Right ventricle myocardium superior (tissue), 1 donor: ENCODE measurements around the gene SLC17A1. TPM values are rescaled to one million over a fixed set of nuclear protein-coding genes. Genes with fewer than 3 reads are reported as not detected.

Source experiments
- ATAC-seq: fragments of 200-7000 bp; cut with Tn5 transposase; one replicate; pipeline ENCODE4 v1.9.1; 2020; ENCODE audit warnings: mild to moderate bottlenecking; ENCODE audit not compliant: poor library complexity
- DNase-seq: peaks from one replicate; pipeline ENCODE4 v3.0.0-alpha.2; 2020
- intact Hi-C: fragments of 100-400 bp; cut with DNase I; formaldehyde crosslinking; loops from one replicate; pipeline ENCODE4 v1.11.2; 2022
- total RNA-seq: library from RNA; stranded (reverse); fragmentation: NEBNext Ultra II Directional; extraction: Animal tissue kit (Norgen Biotek cat#: 25700); gene quantifications from one replicate; pipeline ENCODE4 v1.2.1, GENCODE V29; 2021
- donor health status: DM: no; HTN: yes; CAD: no; lungs with severe emphysema.

Gene SLC17A1
- total RNA-seq, 1 donor from 2014 or later: not detected

GRCh38 chr6:25835442-25836283 lies 3.8 kb upstream of the SLC17A1 start:
- intact Hi-C loops: no loop called here
- no peak for DNase-seq

GRCh38 chr6:25834950-25835349 lies 3.1 kb upstream of the SLC17A1 start:
- no peak for DNase-seq
- ATAC-seq: no peak
- intact Hi-C loops: no loop called here

More at GRCh38 chr6:25835442-25836283, 3.8 kb upstream of the SLC17A1 start:
- no peak for ATAC-seq

GRCh38 chr6:25833136-25833535 lies 1.3 kb upstream of the SLC17A1 start:
- DNase-seq: no peak
- ATAC-seq: no peak
- intact Hi-C loops: no loop called here

GRCh38 chr6:25832670-25833069 lies 818 bp upstream of the SLC17A1 start:
- DNase-seq (no peak), ATAC-seq (no peak)
- intact Hi-C loops: no loop called here

GRCh38 chr6:25832307-25832662 lies 433 bp upstream of the SLC17A1 start:
- DNase-seq (no peak), ATAC-seq (no peak)
- intact Hi-C loops: no loop called here

- DNase-seq (no peak), ATAC-seq (no peak)
- intact Hi-C loops: no loop called here
Measured at GRCh38 chr6:25830458-25830857, 1.4 kb downstream of the SLC17A1 start.

- intact Hi-C loops: no loop called here
- no peak for DNase-seq
- no peak for ATAC-seq
Measured at GRCh38 chr6:25829375-25829774, 2.5 kb downstream of the SLC17A1 start.

- DNase-seq (no peak), ATAC-seq (no peak)
- intact Hi-C loops: no loop called here
Measured at GRCh38 chr6:25821341-25821740, 10.5 kb downstream of the SLC17A1 start.

GRCh38 chr6:25816252-25816651 lies 15.6 kb downstream of the SLC17A1 start:
- intact Hi-C loops: no loop called here
- DNase-seq (no peak), ATAC-seq (no peak)

GRCh38 chr6:25815194-25815593 lies 16.7 kb downstream of the SLC17A1 start:
- ATAC-seq (no peak), DNase-seq (no peak)
- intact Hi-C loops: no loop called here

- no peak for DNase-seq
Measured at GRCh38 chr6:25804804-25805203, 27.0 kb downstream of the SLC17A1 start.

GRCh38 chr6:25801436-25801835 lies 30.4 kb downstream of the SLC17A1 start:
- DNase-seq (no peak), ATAC-seq (no peak)
- intact Hi-C loops: no loop called here

More at GRCh38 chr6:25804804-25805203, 27.0 kb downstream of the SLC17A1 start:
- ATAC-seq: no peak
- intact Hi-C loops: no loop called here

GRCh38 chr6:25794784-25795183 lies 37.1 kb downstream of the SLC17A1 start:
- intact Hi-C loops: no loop called here
- ATAC-seq (no peak), DNase-seq (no peak)

GRCh38 chr6:25793970-25794369 lies 37.9 kb downstream of the SLC17A1 start:
- ATAC-seq (no peak), DNase-seq (no peak)

GRCh38 chr6:25792016-25792415 lies 39.8 kb downstream of the SLC17A1 start:
- intact Hi-C loops: no loop called here
- ATAC-seq (no peak), DNase-seq (no peak)

More at GRCh38 chr6:25793970-25794369, 37.9 kb downstream of the SLC17A1 start:
- intact Hi-C loops: no loop called here

- ATAC-seq (no peak), DNase-seq (no peak)
- intact Hi-C loops: no loop called here
Measured at GRCh38 chr6:25789475-25789874, 42.4 kb downstream of the SLC17A1 start.

- no peak for DNase-seq
Measured at GRCh38 chr6:25788305-25788922, 43.4 kb downstream of the SLC17A1 start.

GRCh38 chr6:25787428-25787827 lies 44.4 kb downstream of the SLC17A1 start:
- DNase-seq: no peak
- intact Hi-C loops: no loop called here
- no peak for ATAC-seq

More at GRCh38 chr6:25788305-25788922, 43.4 kb downstream of the SLC17A1 start:
- peak; percentile 45 for ATAC-seq
- intact Hi-C loops: no loop called here

GRCh38 chr6:25781134-25781533 lies 50.7 kb downstream of the SLC17A1 start:
- DNase-seq: no peak
- ATAC-seq: no peak
- intact Hi-C loops: no loop called here
